Panc1 (cell line): Measurements from ENCODE around the gene CD44. TPM values are rescaled to one million over a fixed set of nuclear protein-coding genes. Genes with fewer than 3 reads are reported as not detected.

ENCODE experiments used
- ATAC-seq: fragments of 200-7000 bp; cut with Tn5 transposase; 2 replicates; pipeline ENCODE4 v1.9.1; 2020; ENCODE audit warnings: mild to moderate bottlenecking, moderate library complexity
- BruUV-seq: library from RNA; stranded (reverse); fragments of 400-500 nt; replicated peaks from 2 replicates; lab custom pipeline; 2021; lab: Mats Ljungman, UMichigan
- CTCF ChIA-PET: fragments of 300-600 bp; sonication (Branson Sonifier 250); formaldehyde crosslinking; loops from one replicate; lab custom pipeline; 2022; ENCODE audit warnings: antibody characterized with exemption; lab: Charles Lee
- POLR2A ChIA-PET: fragments of 300-600 bp; sonication (Branson Sonifier 250); formaldehyde crosslinking; loops from one replicate; lab custom pipeline; 2022; ENCODE audit warnings: antibody characterized with exemption; lab: Charles Lee
- DNase-seq: peaks from one replicate; pipeline ENCODE4 v3.0.0-alpha.2; 2010; ENCODE audit warnings: low read depth, low spot score
- H3K27ac ChIP-seq: 2 replicates; pipeline ENCODE4 v1.5.1; 2011; ENCODE audit warnings: mild to moderate bottlenecking, low read length, inconsistent platforms
- H3K27me3 ChIP-seq: fragments of 200-500 bp; sonication (Bioruptor generic); 2 replicates; pipeline ENCODE4 v1.6.0; 2014; ENCODE audit warnings: low read length, inconsistent platforms; ENCODE audit not compliant: control insufficient read depth, insufficient read depth
- H3K36me3 ChIP-seq: fragments of 200-500 bp; sonication (Bioruptor generic); 2 replicates; pipeline ENCODE4 v1.5.1; 2014; ENCODE audit warnings: inconsistent platforms, mild to moderate bottlenecking, low read length, moderate library complexity; ENCODE audit not compliant: control insufficient read depth, insufficient read depth
- H3K4me1 ChIP-seq: 2 replicates; pipeline ENCODE4 v1.5.1; 2011; ENCODE audit warnings: inconsistent platforms, mild to moderate bottlenecking, low read length, moderate library complexity; ENCODE audit not compliant: control insufficient read depth, insufficient read depth
- H3K4me3 ChIP-seq, 2 experiments: 2 replicates each; pipeline ENCODE4 v1.5.1; 2011 to 2012; ENCODE audit warnings: low read depth in 2 of 2, low read length in 2 of 2, mild to moderate bottlenecking in 2 of 2, inconsistent platforms in 1 of 2, moderate library complexity in 1 of 2
- H3K9me3 ChIP-seq: fragments of 200-500 bp; sonication (Bioruptor generic); 2 replicates; pipeline ENCODE4 v1.5.1; 2014; ENCODE audit warnings: low read depth, mild to moderate bottlenecking, inconsistent platforms, low read length, moderate library complexity; ENCODE audit not compliant: control insufficient read depth, insufficient read depth
- CTCF ChIP-seq: fragments of 450-650 bp; IDR thresholded peaks from 2 replicates; pipeline ENCODE4 v1.5.1; 2017; ENCODE audit warnings: mild to moderate bottlenecking
- POLR2AphosphoS5 ChIP-seq: IDR thresholded peaks from 2 replicates; pipeline ENCODE4 v1.6.1; 2012; ENCODE audit warnings: mild to moderate bottlenecking, low read depth, low read length, moderate library complexity
- REST ChIP-seq, 2 experiments: IDR thresholded peaks; 2 replicates each; pipeline ENCODE4 v1.6.1; 2011 to 2012; ENCODE audit warnings: low read depth in 2 of 2, control low read depth in 1 of 2, low read length in 1 of 2, mild to moderate bottlenecking in 1 of 2, moderate library complexity in 1 of 2; ENCODE audit not compliant: insufficient read depth in 1 of 2
- SIN3A ChIP-seq: IDR thresholded peaks from 2 replicates; pipeline ENCODE4 v1.6.1; 2012; ENCODE audit warnings: low read depth, mild to moderate bottlenecking, low read length, moderate library complexity, borderline replicate concordance; ENCODE audit not compliant: insufficient read depth
- TCF7L2 ChIP-seq: IDR thresholded peaks from 2 replicates; pipeline ENCODE4 v1.6.1; 2011; ENCODE audit warnings: mild to moderate bottlenecking, low read depth, low read length, inconsistent platforms
- in situ Hi-C: cut with HindIII; loops from 2 replicates; pipeline ENCODE4 v1.10.0; 2016; ENCODE audit warnings: low sequenced_read_pairs, low pct_unique_long_range_greater_than_20kb
- intact Hi-C: fragments of 100-400 bp; cut with micrococcal nuclease; formaldehyde crosslinking; loops from one replicate; pipeline ENCODE4 v1.10.0; 2022; ENCODE audit not compliant: unreplicated experiment
- total RNA-seq: library from RNA; stranded (reverse); gene quantifications from one replicate; pipeline ENCODE4 v1.2.1, GENCODE V29; 2021; ENCODE audit not compliant: unreplicated experiment

Gene CD44
- total RNA-seq, 1 experiment from 2014 or later = 1,819 TPM

GRCh38 chr11:35138606-35138942 is 397 bp upstream of the CD44 start:
- H3K4me3 ChIP-seq = peak overlapping the region; percentile 95 to 98
- CTCF ChIA-PET = no interaction called here
- H3K27me3 ChIP-seq = no peaks in the 10 kb centered on the region
- H3K4me1 ChIP-seq = peaks cover 49% of the 10 kb centered on the region
- H3K27ac ChIP-seq = peak overlapping the region; percentile 97
- ATAC-seq (peak; percentile 31), DNase-seq (no peak)
- no TSS peak for BruUV-seq
- TF ChIP-seq TCF7L2 = 0 out of 2 replicates have a peak, but pooled peaks have one; percentile 43
- TF ChIP-seq POLR2AphosphoS5 = no peak
- H3K36me3 ChIP-seq = peaks cover 13% of the 10 kb centered on the region
- intact Hi-C loops (no loop called here), in situ Hi-C loops (no loop called here)
- no peaks in the 10 kb centered on the region for H3K9me3 ChIP-seq
- POLR2A ChIA-PET = interaction anchor here (0.5 to 2.2 kb wide), 8 partner anchors 8 to 161 kb away, joined by 4 to 18 read pairs (median 6); no protein-coding TSS in a partner anchor

- CTCF ChIA-PET = no interaction called here
- in situ Hi-C loops (no loop called here), intact Hi-C loops (loop anchor here (5.0 kb wide), 5 partner anchors 58 to 213 kb away; no protein-coding TSS in a partner anchor)
- Histone ChIP-seq H3K4me3 (peak overlapping the region; percentile 95 to 98), H3K27ac (peak overlapping the region; percentile 97), H3K9me3 (no peaks in the 10 kb centered on the region), H3K27me3 (no peaks in the 10 kb centered on the region), H3K36me3 (peaks cover 20% of the 10 kb centered on the region), H3K4me1 (peaks cover 60% of the 10 kb centered on the region)
- TF ChIP-seq POLR2AphosphoS5 (peak; percentile 58), SIN3A (0 out of 2 replicates have a peak, but pooled peaks have one; percentile 63), TCF7L2 (no peak)
- DNase-seq = no peak
- ATAC-seq = peak; percentile 55
- BruUV-seq = TSS peak; percentile 68
- POLR2A ChIA-PET = interaction anchor here (0.6 to 2.2 kb wide), 8 partner anchors 23 to 130 kb away, joined by 3 to 18 read pairs (median 6); no protein-coding TSS in a partner anchor
Observed at GRCh38 chr11:35139722-35140282, 831 bp downstream of the CD44 start.

GRCh38 chr11:35141071-35141470 is 2.1 kb downstream of the CD44 start:
- H3K27ac ChIP-seq = peak overlapping the region; percentile 97
- intact Hi-C loops (loop anchor here (5.0 kb wide), 5 partner anchors 59 to 214 kb away; no protein-coding TSS in a partner anchor), in situ Hi-C loops (no loop called here)
- H3K4me1 ChIP-seq = peaks cover 60% of the 10 kb centered on the region
- H3K9me3 ChIP-seq = no peaks in the 10 kb centered on the region
- DNase-seq = no peak
- POLR2A ChIA-PET = interaction anchor here (0.5 to 2.2 kb wide), 7 partner anchors 80 to 144 kb away, joined by 3 to 6 read pairs (median 5); no protein-coding TSS in a partner anchor
- CTCF ChIA-PET = interaction anchor here (0.7 kb wide), 1 partner anchor 21 kb away, joined by 3 read pairs; no protein-coding TSS in a partner anchor
- H3K36me3 ChIP-seq = peaks cover 24% of the 10 kb centered on the region
- H3K27me3 ChIP-seq = no peaks in the 10 kb centered on the region
- peak overlapping the region; percentile 95 to 98 for H3K4me3 ChIP-seq
- TF ChIP-seq CTCF (no peak), TCF7L2 (no peak), REST (IDR thresholded peaks at IDR 0.05; ENCODE audit: insufficient read depth in 1 of 2, low read depth in 2 of 2, low read length in 1 of 2) (no peak), SIN3A (no peak; the same call in 1 of the 2 replicates), POLR2AphosphoS5 (0 out of 2 replicates have a peak, but pooled peaks have one; percentile 5)
- no TSS peak for BruUV-seq
- no peak for ATAC-seq
